ENCODE measurements around the gene ACBD4.

DNA sequence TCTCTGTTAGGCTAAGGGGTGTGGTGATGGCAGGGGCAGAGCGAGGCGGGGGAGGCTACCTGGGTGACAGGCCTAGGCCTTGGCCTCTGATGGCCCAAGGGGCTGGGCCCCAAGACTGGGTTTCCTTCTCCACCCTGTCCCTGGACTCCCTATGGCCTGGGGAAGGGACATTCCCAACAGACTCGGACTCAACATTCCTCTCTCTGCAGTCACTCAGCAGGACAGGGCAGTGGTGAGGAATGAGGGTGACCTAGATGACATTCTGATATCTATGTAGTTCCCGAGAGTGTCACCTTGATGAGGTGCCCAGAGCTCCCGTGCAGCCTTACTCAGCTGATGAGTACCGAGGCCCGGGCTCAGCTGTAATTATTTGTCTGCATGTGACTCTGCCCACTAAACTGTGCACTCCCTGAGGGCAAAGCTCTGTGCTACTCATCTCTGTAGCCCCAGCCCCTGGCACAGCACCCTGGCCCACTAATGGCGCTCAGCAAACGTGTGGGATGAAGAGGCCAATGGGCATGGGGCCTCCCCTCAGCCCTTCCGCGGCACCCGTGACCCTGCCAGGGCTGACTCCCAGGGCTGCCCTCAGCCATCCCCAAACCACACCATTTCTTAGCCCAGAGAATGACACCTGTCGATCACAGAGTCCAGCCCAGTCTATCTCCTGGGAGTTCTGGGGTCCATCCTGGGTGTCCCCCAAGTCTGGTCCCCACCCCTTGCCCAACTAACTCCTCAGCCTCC lies 5.4 kb upstream of the ACBD4 start:
- no peak for TF ChIP-seq EZH2 (IDR thresholded peaks at IDR 0.05; ENCODE audit: borderline replicate concordance, control insufficient read depth, low read depth, low read length)
- TF ChIP-seq, protein P1, sequence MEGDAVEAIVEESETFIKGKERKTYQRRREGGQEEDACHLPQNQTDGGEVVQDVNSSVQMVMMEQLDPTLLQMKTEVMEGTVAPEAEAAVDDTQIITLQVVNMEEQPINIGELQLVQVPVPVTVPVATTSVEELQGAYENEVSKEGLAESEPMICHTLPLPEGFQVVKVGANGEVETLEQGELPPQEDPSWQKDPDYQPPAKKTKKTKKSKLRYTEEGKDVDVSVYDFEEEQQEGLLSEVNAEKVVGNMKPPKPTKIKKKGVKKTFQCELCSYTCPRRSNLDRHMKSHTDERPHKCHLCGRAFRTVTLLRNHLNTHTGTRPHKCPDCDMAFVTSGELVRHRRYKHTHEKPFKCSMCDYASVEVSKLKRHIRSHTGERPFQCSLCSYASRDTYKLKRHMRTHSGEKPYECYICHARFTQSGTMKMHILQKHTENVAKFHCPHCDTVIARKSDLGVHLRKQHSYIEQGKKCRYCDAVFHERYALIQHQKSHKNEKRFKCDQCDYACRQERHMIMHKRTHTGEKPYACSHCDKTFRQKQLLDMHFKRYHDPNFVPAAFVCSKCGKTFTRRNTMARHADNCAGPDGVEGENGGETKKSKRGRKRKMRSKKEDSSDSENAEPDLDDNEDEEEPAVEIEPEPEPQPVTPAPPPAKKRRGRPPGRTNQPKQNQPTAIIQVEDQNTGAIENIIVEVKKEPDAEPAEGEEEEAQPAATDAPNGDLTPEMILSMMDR (IDR thresholded peaks at IDR 0.05 in 2 of 3, conservative IDR thresholded peaks at IDR 0.05 in 1 of 3; ENCODE audit: control insufficient read depth in 2 of 3, extremely low read depth in 1 of 3, insufficient read depth in 1 of 3, low read depth in 3 of 3, low read length in 3 of 3), result no peak

Measured in GM12878 (cell line).